SK-N-SH (cell line): ENCODE measurements around the gene FNDC3B. TPM values are rescaled to one million over a fixed set of nuclear protein-coding genes. Genes with fewer than 3 reads are reported as not detected.

Experiments used
- CTCF ChIA-PET: fragments of 300-600, 350-600 bp; formaldehyde crosslinking; extraction: SDS; loops from one replicate; lab custom pipeline; 2021; lab: Yijun Ruan, JAX
- POLR2A ChIA-PET: fragments of 350-600 bp; sonication (Branson Sonifier 250); formaldehyde crosslinking; extraction: SDS; loops from one replicate; lab custom pipeline; 2020; ENCODE audit warnings: antibody characterized with exemption, inconsistent platforms; lab: Yijun Ruan, JAX
- DNase-seq: peaks from one replicate; pipeline ENCODE4 v3.0.0; 2012
- H2AFZ ChIP-seq: fragments of 200-600 bp; sonication (generic); 2 replicates; pipeline ENCODE4 v1.8.1; 2016; ENCODE audit warnings: antibody characterized with exemption, mild to moderate bottlenecking, low read depth
- H3F3A ChIP-seq: fragments of 200-600 bp; sonication (generic); replicated peaks from 2 replicates; pipeline ENCODE3; 2016; ENCODE audit warnings: antibody characterized with exemption, mild to moderate bottlenecking; ENCODE audit not compliant: insufficient read depth
- H3K27ac ChIP-seq, 2 experiments: fragments of 200-500 bp in 1 of 2; fragments of 200-600 bp in 1 of 2; sonication (Bioruptor generic) in 1 of 2; sonication (generic), shearing (Covaris generic) in 1 of 2; 2 replicates each; pipeline versions ENCODE4 v1.5.1 to v1.6.1; 2014 to 2016; ENCODE audit warnings: low read depth in 2 of 2, inconsistent platforms in 1 of 2, low read length in 1 of 2, mild to moderate bottlenecking in 1 of 2, mixed read lengths in 1 of 2
- H3K27me3 ChIP-seq: fragments of 200-600 bp; sonication (generic), shearing (Covaris generic); 2 replicates; pipeline ENCODE4 v1.6.1; 2016; ENCODE audit warnings: mixed run types; ENCODE audit not compliant: insufficient read depth
- H3K36me3 ChIP-seq, 2 experiments: fragments of 200-500 bp in 1 of 2; fragments of 200-600 bp in 1 of 2; sonication (Bioruptor generic) in 1 of 2; sonication (generic) in 1 of 2; replicated peaks in 1 of 2; 2 replicates each; pipeline versions ENCODE3 to v1.5.1; 2014 to 2016; ENCODE audit warnings: low read length in 1 of 2, mild to moderate bottlenecking in 1 of 2; ENCODE audit not compliant: insufficient read depth in 2 of 2, control insufficient read depth in 1 of 2
- H3K4me1 ChIP-seq, 2 experiments: fragments of 200-500 bp in 1 of 2; fragments of 200-600 bp in 1 of 2; sonication (Bioruptor generic) in 1 of 2; sonication (generic), shearing (Covaris generic) in 1 of 2; 2 replicates each; pipeline versions ENCODE4 v1.5.1 to v1.6.1; 2014 to 2016; ENCODE audit warnings: low read depth in 1 of 2, low read length in 1 of 2, mixed run types in 1 of 2; ENCODE audit not compliant: insufficient read depth in 2 of 2, control insufficient read depth in 1 of 2
- H3K4me2 ChIP-seq: fragments of 200-600 bp; sonication (generic), shearing (Covaris generic); 2 replicates; pipeline ENCODE4 v1.6.1; 2017; ENCODE audit warnings: mixed run types
- H3K4me3 ChIP-seq, 2 experiments: fragments of 200-500 bp in 1 of 2; fragments of 200-600 bp in 1 of 2; sonication (Bioruptor generic) in 1 of 2; sonication (generic), shearing (Covaris generic) in 1 of 2; 2 replicates each; pipeline versions ENCODE4 v1.5.1 to v1.8.1; 2014 to 2016; ENCODE audit warnings: low read depth in 2 of 2, inconsistent platforms in 1 of 2, low read length in 1 of 2, mild to moderate bottlenecking in 1 of 2, mixed read lengths in 1 of 2, moderate library complexity in 1 of 2
- H3K79me2 ChIP-seq: fragments of 200-600 bp; sonication (generic); 2 replicates; pipeline ENCODE4 v1.8.1; 2017; ENCODE audit warnings: mild to moderate bottlenecking; ENCODE audit not compliant: insufficient read depth
- H3K9ac ChIP-seq: fragments of 200-600 bp; sonication (generic); 2 replicates; pipeline ENCODE4 v1.6.1; 2017; ENCODE audit warnings: mixed run types
- H3K9me2 ChIP-seq: fragments of 200-600 bp; sonication (generic); 2 replicates; pipeline ENCODE4 v1.6.1; 2017; ENCODE audit warnings: mixed run types
- H3K9me3 ChIP-seq: fragments of 200-600 bp; sonication (generic); 2 replicates; pipeline ENCODE4 v1.6.1; 2017; ENCODE audit warnings: mixed run types, mild to moderate bottlenecking, moderate library complexity
- H4K20me1 ChIP-seq: fragments of 200-600 bp; sonication (generic); 2 replicates; pipeline ENCODE4 v1.6.1; 2017; ENCODE audit warnings: mild to moderate bottlenecking, mixed run types; ENCODE audit not compliant: insufficient read depth
- CHD2 ChIP-seq: fragments of 150-350 bp; IDR thresholded peaks from 2 replicates; pipeline ENCODE4 v1.6.1; 2018; ENCODE audit warnings: low read length; ENCODE audit not compliant: partially characterized antibody
- EP300 ChIP-seq, 2 experiments: IDR thresholded peaks; 2 replicates each; pipeline versions ENCODE4 v1.4.0 to v1.6.1; 2012; ENCODE audit warnings: borderline replicate concordance in 1 of 2, low read depth in 1 of 2, low read length in 1 of 2
- EZH2phosphoT487 ChIP-seq: fragments of 200-600 bp; sonication (generic); IDR thresholded peaks from 2 replicates; pipeline ENCODE4 v1.6.1; 2017; ENCODE audit warnings: low read depth, mixed run types, mild to moderate bottlenecking, antibody characterized with exemption, moderate library complexity, borderline replicate concordance
- FOSL2 ChIP-seq: IDR thresholded peaks from 2 replicates; pipeline ENCODE4 v1.4.0; 2012; ENCODE audit warnings: low read depth, mild to moderate bottlenecking, moderate library complexity, borderline replicate concordance
- MAX ChIP-seq: IDR thresholded peaks from 2 replicates; pipeline ENCODE4 v1.4.0; 2012; ENCODE audit warnings: low read depth
- MEF2A ChIP-seq: IDR thresholded peaks from 2 replicates; pipeline ENCODE4 v1.4.0; 2012; ENCODE audit warnings: low read depth, borderline replicate concordance
- RAD21 ChIP-seq: IDR thresholded peaks from 2 replicates; pipeline ENCODE4 v1.6.1; 2012; ENCODE audit warnings: mild to moderate bottlenecking, low read length
- RCOR1 ChIP-seq: fragments of 150-350 bp; IDR thresholded peaks from 2 replicates; pipeline ENCODE4 v1.6.1; 2017; ENCODE audit warnings: antibody characterized with exemption, low read length
- RFX5 ChIP-seq: IDR thresholded peaks from 2 replicates; pipeline ENCODE4 v1.6.1; 2012; ENCODE audit warnings: mild to moderate bottlenecking, improper control_type of control experiment, low read length
- RXRA ChIP-seq: IDR thresholded peaks from 2 replicates; pipeline ENCODE4 v1.4.0; 2012; ENCODE audit warnings: low read depth, mild to moderate bottlenecking, borderline replicate concordance
- TAF1 ChIP-seq: IDR thresholded peaks from 2 replicates; pipeline ENCODE4 v1.6.1; 2012; ENCODE audit warnings: low read depth, mild to moderate bottlenecking, low read length, moderate library complexity, borderline replicate concordance
- TCF12 ChIP-seq: IDR thresholded peaks from 2 replicates; pipeline ENCODE4 v1.4.0; 2012
- USF2 ChIP-seq: fragments of 150-350 bp; IDR thresholded peaks from 2 replicates; pipeline ENCODE4 v1.6.1; 2017; ENCODE audit warnings: antibody characterized with exemption, low read length, low read depth, borderline replicate concordance
- YY1 ChIP-seq: IDR thresholded peaks from 2 replicates; pipeline ENCODE4 v1.4.0; 2012; ENCODE audit warnings: low read depth, mild to moderate bottlenecking
- WGBS: methylation state at CpG from one replicate; pipeline ENCODE4 v1.1.6; 2017; ENCODE audit warnings: low lambda C conversion rate; 5-methylcytosine and 5-hydroxymethylcytosine counted together
- polyA plus RNA-seq, 3 experiments: library from polyadenylated mRNA; depleted of rRNA; stranded (reverse); fragments of >200 nt; gene quantifications; 2 replicates each; pipeline ENCODE4 v1.2.3, GENCODE V29; 2012
- TF ChIP-seq, protein P1 (sequence below): fragments of 150-350 bp; IDR thresholded peaks from 2 replicates; pipeline ENCODE4 v1.6.1; 2016; ENCODE audit warnings: mild to moderate bottlenecking, low read depth, low read length
- TF ChIP-seq, protein P2 (sequence below): IDR thresholded peaks from 2 replicates; pipeline ENCODE4; 2012

The FNDC3B gene
- polyA plus RNA-seq, 1 of the 3 experiments (the other 2 are of a cell fraction): 10.4 TPM

GRCh38 chr3:172086071-172086470 lies 46.7 kb downstream of the FNDC3B start:
- no peaks in the 10 kb centered on the region for H3K9me2 ChIP-seq
- no peak overlapping the region for H2AFZ ChIP-seq
- peaks cover 32% of the 10 kb centered on the region for H3F3A ChIP-seq
- peaks cover 0 to 44% of the 10 kb centered on the region in 2 experiments for H3K36me3 ChIP-seq
- H3K4me1 ChIP-seq: peaks cover 11 to 43% of the 10 kb centered on the region in 2 experiments; a peak in 3 of 4 replicates
- TF ChIP-seq CHD2 (no peak), EP300 (IDR thresholded peaks at IDR 0.05; ENCODE audit: borderline replicate concordance in 1 of 2, low read depth in 1 of 2, low read length in 1 of 2) (no peak), TAF1 (no peak), FOSL2 (no peak), RCOR1 (no peak), TCF12 (no peak), MAX (no peak), RAD21 (no peak), YY1 (no peak), RXRA (no peak), MEF2A (no peak), EZH2phosphoT487 (no peak), USF2 (no peak), RFX5 (no peak)
- TF ChIP-seq, protein P1, sequence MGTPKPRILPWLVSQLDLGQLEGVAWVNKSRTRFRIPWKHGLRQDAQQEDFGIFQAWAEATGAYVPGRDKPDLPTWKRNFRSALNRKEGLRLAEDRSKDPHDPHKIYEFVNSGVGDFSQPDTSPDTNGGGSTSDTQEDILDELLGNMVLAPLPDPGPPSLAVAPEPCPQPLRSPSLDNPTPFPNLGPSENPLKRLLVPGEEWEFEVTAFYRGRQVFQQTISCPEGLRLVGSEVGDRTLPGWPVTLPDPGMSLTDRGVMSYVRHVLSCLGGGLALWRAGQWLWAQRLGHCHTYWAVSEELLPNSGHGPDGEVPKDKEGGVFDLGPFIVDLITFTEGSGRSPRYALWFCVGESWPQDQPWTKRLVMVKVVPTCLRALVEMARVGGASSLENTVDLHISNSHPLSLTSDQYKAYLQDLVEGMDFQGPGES: no peak
- TF ChIP-seq, protein P2, sequence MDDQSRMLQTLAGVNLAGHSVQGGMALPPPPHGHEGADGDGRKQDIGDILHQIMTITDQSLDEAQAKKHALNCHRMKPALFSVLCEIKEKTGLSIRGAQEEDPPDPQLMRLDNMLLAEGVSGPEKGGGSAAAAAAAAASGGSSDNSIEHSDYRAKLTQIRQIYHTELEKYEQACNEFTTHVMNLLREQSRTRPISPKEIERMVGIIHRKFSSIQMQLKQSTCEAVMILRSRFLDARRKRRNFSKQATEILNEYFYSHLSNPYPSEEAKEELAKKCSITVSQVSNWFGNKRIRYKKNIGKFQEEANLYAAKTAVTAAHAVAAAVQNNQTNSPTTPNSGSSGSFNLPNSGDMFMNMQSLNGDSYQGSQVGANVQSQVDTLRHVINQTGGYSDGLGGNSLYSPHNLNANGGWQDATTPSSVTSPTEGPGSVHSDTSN: no peak
- no peaks in the 10 kb centered on the region for H3K27me3 ChIP-seq
- H3K4me3 ChIP-seq: no peak overlapping the region
- H3K9ac ChIP-seq: no peak overlapping the region
- no peak for DNase-seq
- no peaks in the 10 kb centered on the region for H3K9me3 ChIP-seq
- ChIA-PET CTCF (interaction anchor here (1.4 kb wide), 1 partner anchor 9 kb away, joined by 4 read pairs; no protein-coding TSS in a partner anchor), POLR2A (no interaction called here)
- WGBS: 100% methylated on average over 1 of the region's 1 CpG
- no peak overlapping the region for H3K4me2 ChIP-seq
- no peak overlapping the region for H3K27ac ChIP-seq
- peaks cover 81% of the 10 kb centered on the region for H4K20me1 ChIP-seq
- H3K79me2 ChIP-seq: peaks cover 99% of the 10 kb centered on the region
